ENCODE data around the gene PHC3. TPM values are rescaled to one million over a fixed set of nuclear protein-coding genes. Genes with fewer than 3 reads are reported as not detected.
"Not testable (repeated sequence)": the region's sequence is repeated elsewhere in the genome, so short reads cannot be mapped to it uniquely, and the experiment has no call there.

The PHC3 gene
- total RNA-seq, 6 donors from 2014 or later = 50.7 to 182 (median 76.3) TPM

- TF ChIP-seq POLR2AphosphoS5 (IDR thresholded peaks at IDR 0.05) (no peak), EP300 (IDR thresholded peaks at IDR 0.05) (no peak), CTCF (IDR thresholded peaks at IDR 0.05) (no peak), POLR2A (IDR thresholded peaks at IDR 0.05) (no peak)
- WGBS, 2 donors = 94 to 97% methylated on average over 1 of the region's 1 CpG
- no peaks in the 10 kb centered on the region for H3K36me3 ChIP-seq
Observed at GRCh38 chr3:170219850-170220249, 38.3 kb upstream of the PHC3 start.

GRCh38 chr3:170211668-170212067, 30.1 kb upstream of the PHC3 start:
- DNase-seq = no peak
- Histone ChIP-seq H3K36me3 (no peaks in the 10 kb centered on the region), H3K4me3 (no peak overlapping the region), H3K27me3 (no peaks in the 10 kb centered on the region), H3K9me3 (no peaks in the 10 kb centered on the region), H3K27ac (no peak overlapping the region), H3K4me1 (no peaks in the 10 kb centered on the region)
- 95 to 100% methylated on average over 1 of the region's 1 CpG for WGBS, 2 donors
- TF ChIP-seq POLR2A (IDR thresholded peaks at IDR 0.05) (no peak), EP300 (IDR thresholded peaks at IDR 0.05) (no peak), POLR2AphosphoS5 (IDR thresholded peaks at IDR 0.05) (no peak), CTCF (IDR thresholded peaks at IDR 0.05) (no peak)
- ATAC-seq (ENCODE audit: low FRiP score in 2 of 2) = no peak

More at GRCh38 chr3:170219850-170220249, 38.3 kb upstream of the PHC3 start:
- ATAC-seq (ENCODE audit: low FRiP score in 2 of 2) = no peak
- Histone ChIP-seq H3K4me1 (peaks cover 0 to 21% (median 2%) of the 10 kb centered on the region in 4 donors), H3K9me3 (no peaks in the 10 kb centered on the region), H3K27ac (no peak overlapping the region), H3K4me3 (no peak overlapping the region), H3K27me3 (no peaks in the 10 kb centered on the region)
- DNase-seq = no peak

GRCh38 chr3:170207717-170208116, 26.2 kb upstream of the PHC3 start:
- TF ChIP-seq POLR2AphosphoS5 (IDR thresholded peaks at IDR 0.05) = no peak
- TF ChIP-seq EP300 (IDR thresholded peaks at IDR 0.05) = no peak
- TF ChIP-seq POLR2A (IDR thresholded peaks at IDR 0.05) = no peak
- no peak for TF ChIP-seq CTCF (IDR thresholded peaks at IDR 0.05)
- DNase-seq (no peak), ATAC-seq (ENCODE audit: low FRiP score in 2 of 2) (no peak)

GRCh38 chr3:170206164-170206762, 24.7 kb upstream of the PHC3 start:
- not testable (repeated sequence) for H3K9me3 ChIP-seq; H3K4me1 ChIP-seq; H3K36me3 ChIP-seq; H3K27me3 ChIP-seq; H3K4me3 ChIP-seq; DNase-seq; H3K27ac ChIP-seq; ATAC-seq (ENCODE audit: low FRiP score in 2 of 2)
- WGBS, 2 donors = 93 to 95% methylated on average over 11 of the region's 11 CpGs

More at GRCh38 chr3:170207717-170208116, 26.2 kb upstream of the PHC3 start:
- no peak overlapping the region for H3K4me3 ChIP-seq
- no peaks in the 10 kb centered on the region for H3K27me3 ChIP-seq
- WGBS, 2 donors = 42 to 60% methylated on average over 6 of the region's 6 CpGs
- no peaks in the 10 kb centered on the region for H3K36me3 ChIP-seq
- H3K4me1 ChIP-seq = peaks cover 0 to 5% (median 0%) of the 10 kb centered on the region in 4 donors
- H3K9me3 ChIP-seq = no peaks in the 10 kb centered on the region
- H3K27ac ChIP-seq = no peak overlapping the region

- no peaks in the 10 kb centered on the region for H3K27me3 ChIP-seq
- H3K4me3 ChIP-seq = no peak overlapping the region
- ATAC-seq (ENCODE audit: low FRiP score in 2 of 2) (no peak), DNase-seq (no peak)
- peaks cover 0 to 5% (median 0%) of the 10 kb centered on the region in 4 donors for H3K4me1 ChIP-seq
- TF ChIP-seq POLR2A (IDR thresholded peaks at IDR 0.05) = no peak
- no peak for TF ChIP-seq POLR2AphosphoS5 (IDR thresholded peaks at IDR 0.05)
- no peak for TF ChIP-seq EP300 (IDR thresholded peaks at IDR 0.05)
- no peak for TF ChIP-seq CTCF (IDR thresholded peaks at IDR 0.05)
- H3K36me3 ChIP-seq = no peaks in the 10 kb centered on the region
- WGBS, 2 donors = 88 to 93% methylated on average over 2 of the region's 2 CpGs
- no peaks in the 10 kb centered on the region for H3K9me3 ChIP-seq
- no peak overlapping the region for H3K27ac ChIP-seq
Observed at GRCh38 chr3:170205302-170205701, 23.8 kb upstream of the PHC3 start.
